OCI-M2 (cell line): Measurements from ENCODE around the gene AZI2.

ENCODE experiments used
- DNase-seq: peaks from one replicate; lab custom pipeline; 2025; ENCODE audit not compliant: unreplicated experiment; lab: John Stamatoyannopoulos, UW

The AZI2 gene, protein sequence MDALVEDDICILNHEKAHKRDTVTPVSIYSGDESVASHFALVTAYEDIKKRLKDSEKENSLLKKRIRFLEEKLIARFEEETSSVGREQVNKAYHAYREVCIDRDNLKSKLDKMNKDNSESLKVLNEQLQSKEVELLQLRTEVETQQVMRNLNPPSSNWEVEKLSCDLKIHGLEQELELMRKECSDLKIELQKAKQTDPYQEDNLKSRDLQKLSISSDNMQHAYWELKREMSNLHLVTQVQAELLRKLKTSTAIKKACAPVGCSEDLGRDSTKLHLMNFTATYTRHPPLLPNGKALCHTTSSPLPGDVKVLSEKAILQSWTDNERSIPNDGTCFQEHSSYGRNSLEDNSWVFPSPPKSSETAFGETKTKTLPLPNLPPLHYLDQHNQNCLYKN

DNA sequence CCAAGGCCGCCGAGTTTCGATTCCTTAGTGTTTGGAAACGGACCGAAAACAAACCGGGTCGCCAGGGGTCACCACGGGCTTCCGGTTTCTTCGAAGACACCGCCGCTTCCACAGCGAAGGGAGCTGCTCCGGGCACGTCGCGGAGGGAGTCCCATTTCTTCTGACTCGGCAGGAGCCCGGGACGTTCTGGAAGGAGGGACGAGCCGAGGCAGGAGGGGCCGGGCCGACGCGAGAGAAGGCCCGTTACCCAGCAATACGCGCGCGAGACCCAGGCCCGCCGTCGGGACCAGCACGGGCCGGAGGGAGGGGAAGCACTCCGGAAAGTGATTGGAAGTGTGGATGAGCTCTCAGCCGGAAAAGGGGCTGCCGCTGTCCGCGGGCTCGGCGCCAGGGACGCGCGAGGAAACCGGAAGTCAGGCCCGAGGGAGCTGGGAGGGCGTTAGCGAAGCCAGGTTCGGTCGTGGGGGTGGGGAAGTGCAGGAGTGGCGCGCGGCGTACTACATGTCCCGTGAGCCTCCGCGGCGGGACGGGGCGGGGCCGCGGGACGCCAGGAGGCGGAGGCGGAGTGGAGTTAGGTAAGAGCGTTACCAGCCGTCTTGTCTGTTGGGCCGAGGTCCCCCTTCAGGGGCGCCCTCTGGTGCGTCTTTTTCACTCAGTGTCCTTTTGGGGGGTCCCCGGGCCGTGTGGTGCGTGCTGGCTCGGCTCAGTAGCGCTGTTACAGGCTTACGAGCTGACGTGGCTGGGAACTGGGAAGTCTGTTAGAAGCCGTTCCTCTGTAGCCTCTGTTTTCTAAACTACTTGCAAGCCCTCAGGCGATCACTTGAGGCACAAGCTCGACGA, at the start of gene AZI2, which contains the start of gene ZCWPW2:
Gene AZI2 (minus strand): TSS at position 196 of the 840 bp plus-strand sequence. CDS start 8,207 bp downstream, outside the sequence.
Gene ZCWPW2 (plus strand): TSS at position 93 of the 840 bp plus-strand sequence. CDS start 64,348 bp downstream, outside the sequence.
- peak; percentile 40 for DNase-seq

DNA sequence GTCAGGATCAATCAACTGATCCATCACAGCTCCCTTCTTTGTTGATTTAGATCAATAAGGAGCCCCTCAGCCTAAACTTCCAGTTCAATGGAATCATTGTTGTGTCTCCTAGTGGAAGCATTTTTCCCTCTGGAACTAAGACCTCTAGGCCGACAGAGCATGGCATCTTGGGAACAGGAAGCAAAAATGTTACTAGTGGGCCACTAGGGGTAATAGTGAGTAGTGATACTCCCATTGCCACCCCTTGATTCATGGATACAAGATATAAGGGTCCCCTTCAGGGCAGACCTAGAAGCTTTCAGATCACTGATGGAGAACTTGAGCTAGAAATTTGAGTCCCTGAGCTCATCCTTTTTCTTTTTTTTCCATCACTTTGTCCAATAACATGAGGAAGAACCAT, 40.4 kb upstream of the AZI2 start:
- no peak for DNase-seq

DNA sequence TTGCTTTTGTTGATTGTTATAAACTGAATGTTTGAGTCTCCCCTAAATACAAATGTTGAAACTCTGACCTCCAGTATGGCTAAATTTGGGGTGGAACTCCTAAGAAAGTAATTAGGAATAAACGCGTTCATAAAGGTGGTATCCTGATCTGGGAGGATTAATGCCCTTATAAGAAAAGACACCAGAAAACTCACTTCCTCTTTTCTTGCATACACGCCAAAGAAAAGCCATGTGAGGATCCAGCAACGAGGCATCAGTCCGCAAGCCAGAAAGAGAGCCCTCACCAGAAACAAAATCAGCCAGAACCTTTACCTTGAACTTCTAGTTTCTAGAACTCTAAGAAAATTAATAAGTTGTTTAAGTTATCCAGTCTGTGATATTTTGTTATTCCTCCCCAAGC, 37.4 kb upstream of the AZI2 start:
- DNase-seq: no peak

DNA sequence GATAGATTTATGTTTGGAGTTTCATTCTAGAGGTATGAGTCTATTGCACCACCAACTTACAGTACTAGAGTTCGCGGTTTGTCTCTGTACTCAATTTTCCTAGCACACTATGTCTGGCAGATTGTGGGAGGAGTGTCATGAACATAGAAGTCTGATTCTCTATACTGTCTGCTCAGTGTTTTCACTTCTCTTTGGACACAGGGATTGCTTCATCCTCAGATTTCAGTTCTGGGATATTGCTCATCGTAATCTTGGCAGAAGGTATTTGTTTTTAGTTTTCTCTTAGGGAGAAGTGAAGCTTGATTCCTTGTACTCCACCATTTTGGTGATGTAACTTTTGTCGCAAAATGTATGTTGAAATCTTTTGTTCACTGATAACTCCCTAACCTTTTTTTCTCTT, 27.8 kb upstream of the AZI2 start:
- no peak for DNase-seq

DNA sequence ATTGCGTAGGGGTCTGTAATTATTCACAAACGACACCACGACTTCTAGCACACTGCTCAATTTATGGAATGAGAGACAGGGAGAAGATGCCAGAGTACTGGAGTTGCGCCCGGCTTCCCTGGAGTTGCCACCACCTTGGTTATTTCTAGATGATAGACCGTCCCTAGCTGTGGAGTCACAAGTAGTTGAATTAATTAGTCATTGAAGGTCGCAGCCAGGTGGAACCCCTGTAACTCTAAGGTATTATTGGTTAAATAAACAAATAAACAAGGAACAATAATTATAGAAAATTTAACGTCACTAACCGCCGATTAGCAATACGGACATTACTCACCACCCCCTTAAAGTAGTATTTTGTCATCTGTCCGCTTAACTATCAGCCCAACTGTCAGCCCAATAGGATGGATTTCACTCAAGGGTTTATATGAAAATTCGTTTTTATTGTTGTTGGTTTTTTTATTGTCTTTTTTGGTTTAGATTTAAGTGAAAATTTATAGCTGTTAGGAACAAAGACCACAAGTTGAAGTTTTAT, 911 bp upstream of the AZI2 start:
- no peak for DNase-seq

DNA sequence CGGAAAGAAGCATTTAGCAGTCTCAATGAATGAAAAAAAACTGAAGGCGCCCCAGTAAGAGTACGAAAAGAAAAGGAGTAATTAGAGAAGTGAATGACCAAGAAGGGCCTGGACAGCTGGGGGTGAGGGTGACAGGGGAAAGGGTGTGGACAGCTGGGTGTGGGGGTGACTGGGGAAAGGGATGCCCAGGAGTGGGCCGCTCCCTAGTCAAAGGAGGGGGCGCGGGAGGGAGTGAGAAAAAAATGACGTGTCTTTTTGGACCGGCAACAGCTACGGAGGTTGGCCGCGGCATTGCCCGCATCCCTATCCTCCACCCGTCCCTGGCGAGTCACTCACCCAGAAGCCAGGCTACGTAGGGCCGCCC, 377 bp downstream of the AZI2 start:
- no peak for DNase-seq

DNA sequence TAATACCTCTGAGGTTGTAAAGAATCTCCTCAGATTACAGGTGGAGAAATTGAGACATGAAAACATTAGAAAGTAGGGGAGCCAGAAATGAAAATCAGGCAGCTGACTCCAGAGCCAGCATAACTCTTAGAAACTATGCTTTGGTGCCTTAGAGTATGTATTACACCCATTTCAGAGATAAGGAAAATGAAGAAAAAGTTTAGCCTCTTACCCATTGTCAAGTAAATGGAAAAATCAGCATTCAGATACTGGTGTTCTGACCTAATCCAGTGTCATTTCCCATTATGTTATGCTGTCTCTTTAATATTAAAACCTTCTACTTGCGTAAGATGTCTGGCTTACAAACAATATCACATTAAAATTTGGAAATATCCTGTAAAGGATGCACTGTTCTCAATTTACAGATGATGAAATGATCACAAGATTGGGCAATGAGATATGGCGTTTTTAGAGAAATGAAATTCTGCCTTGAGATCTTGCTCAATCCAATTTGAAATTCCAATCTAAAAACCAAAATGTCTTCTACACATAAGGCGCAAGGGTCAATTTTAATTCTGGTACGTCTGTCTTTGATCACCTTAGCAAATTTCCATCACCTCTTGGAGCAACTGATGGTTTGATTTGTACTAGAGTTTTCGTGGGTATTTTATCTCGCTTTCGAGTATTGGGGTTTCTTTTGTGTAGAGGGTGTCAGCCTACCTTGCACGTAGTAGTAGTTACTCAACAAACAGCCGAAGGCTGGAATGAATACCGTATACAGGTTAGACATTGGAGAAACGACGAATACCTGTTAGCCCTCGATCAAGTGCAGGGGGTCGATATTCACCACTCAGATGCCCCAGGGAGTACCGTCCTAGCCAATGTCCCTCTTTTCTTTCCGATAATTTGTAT, 1.0 kb downstream of the AZI2 start:
- no peak for DNase-seq

DNA sequence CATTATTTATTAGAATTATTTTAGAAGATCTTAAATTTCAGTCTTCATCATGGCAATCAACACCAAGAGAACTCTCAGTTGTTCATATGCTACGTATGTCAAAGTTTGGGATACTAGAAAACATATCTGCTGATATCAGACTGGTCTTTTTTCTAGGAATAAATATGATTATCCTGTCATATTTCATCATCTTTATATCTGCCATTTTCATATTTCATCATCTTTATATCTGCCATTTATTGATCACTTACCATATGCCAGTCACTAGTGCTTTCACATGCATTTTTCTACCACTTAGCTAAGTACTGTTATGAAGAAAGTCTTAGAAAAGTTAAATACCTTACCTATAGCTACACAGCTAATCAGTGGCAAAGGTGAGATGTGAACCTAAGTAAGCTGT, 2.9 kb downstream of the AZI2 start:
- no peak for DNase-seq

DNA sequence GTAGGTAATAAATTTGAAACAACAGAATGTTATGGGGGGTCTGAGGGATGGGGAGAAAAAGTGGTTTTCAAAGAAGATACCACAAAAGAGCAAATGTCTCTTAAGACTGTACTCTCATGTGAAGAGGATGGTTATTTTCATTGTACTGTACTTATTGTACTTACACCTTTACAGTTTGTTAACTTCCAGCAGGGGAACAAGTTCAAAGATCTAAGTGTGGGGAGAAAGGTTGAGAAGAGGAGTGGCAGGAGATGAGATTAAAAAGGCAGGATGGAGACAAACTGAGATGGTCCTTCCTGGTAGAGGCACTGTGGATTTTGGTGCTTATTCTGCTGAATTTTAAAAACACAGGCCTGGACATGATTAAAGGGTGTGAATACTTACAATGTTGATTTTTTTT, 5.5 kb downstream of the AZI2 start:
- no peak for DNase-seq

DNA sequence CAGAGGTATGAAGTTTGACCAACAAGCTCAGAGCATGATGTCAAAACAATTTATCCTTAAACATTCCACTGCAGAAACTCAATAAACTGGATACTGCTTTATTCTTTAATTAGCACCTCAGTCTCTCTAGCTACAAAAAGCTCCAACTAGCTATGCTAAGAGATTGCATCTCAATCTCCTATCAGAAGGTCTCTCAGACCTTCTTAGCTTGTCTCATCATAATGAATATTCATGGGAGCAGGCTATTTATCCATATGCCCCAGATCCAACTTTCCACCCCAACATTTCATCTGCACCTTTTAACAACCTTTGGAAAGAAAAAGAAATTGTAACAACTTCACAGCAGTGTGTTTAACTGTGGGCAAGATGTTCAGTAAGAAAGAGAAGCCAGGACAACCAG, 11.4 kb downstream of the AZI2 start:
- no peak for DNase-seq

DNA sequence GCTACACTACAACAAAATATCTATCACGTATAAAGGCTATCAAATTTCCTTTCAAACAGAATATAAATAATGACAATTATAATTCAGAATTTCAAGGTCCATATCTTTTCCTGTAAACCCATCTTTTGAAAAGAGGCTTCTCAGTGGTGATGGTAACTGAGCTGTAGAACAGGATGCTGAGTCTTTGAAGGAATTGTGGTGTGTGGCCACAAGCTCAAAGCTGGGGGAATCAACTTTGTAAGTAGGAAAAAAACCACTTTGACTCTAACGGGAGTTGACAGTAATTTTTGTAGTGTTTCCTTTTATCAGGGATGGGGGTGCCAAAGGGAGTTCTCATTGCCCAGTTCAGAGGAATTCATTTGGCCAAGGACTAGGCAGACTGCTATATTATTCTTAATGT, 13.4 kb downstream of the AZI2 start:
- no peak for DNase-seq

DNA sequence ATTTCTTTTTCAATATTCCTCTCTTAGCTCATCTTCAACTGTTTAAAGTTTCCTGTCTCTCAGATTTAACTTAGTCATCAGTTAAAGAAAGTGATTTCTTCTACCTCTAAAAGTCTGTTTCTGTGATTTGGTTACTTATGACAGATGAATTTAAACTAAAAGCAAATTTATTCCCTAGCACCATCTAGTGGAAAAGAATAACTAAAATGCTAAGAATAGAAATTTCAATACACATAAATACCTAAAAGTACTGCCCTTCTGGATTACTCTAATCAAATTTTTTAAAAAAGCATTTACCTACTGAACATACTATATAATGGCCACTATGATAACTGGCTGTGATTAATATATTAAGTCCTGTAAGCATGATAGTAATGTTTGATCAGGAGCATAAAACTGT, 14.1 kb downstream of the AZI2 start:
- no peak for DNase-seq

DNA sequence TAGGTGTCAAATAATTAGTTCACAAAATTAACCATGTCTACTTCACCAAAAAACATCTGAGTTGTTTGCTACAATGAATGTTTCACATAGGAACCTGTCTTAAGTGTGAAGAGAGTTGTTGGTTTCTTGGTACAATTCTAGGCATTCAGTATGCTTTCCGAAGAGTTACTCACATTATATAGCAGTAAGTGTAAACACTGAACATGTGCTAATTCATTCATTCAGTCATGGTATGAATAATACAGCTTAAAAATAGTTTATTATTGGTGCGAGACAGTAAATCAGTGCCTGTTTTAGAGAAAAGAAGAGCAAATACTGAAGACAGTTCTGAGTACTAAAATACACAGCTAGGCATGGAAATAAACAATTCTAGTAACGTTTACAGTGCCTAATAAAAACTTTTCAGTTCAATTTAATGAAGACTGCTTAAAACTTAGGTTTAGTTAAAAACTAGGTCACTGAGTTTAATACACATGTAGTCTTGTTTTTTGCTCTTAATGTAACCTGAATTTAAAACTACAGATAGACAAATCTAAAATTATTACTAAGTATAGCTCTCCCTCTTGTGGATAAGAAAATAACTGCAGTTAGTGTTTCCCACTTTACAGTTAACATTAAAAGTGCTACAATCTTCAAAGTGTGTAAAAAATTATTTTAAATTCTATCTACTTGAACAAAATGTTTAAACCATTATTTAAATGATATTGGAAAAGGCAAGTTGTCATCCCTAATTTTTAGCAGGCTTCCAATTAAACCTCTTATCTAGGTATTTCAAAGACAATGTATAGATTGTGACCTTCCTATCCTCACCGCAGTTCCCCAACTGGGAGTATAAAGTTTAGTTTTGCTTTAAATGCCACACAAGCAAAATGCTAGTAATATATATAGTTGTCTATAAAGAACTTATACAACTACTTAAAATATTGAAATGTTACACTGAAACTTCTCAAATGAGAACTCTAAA, 20.2 kb downstream of the AZI2 start:
- DNase-seq: peak; percentile 13

DNA sequence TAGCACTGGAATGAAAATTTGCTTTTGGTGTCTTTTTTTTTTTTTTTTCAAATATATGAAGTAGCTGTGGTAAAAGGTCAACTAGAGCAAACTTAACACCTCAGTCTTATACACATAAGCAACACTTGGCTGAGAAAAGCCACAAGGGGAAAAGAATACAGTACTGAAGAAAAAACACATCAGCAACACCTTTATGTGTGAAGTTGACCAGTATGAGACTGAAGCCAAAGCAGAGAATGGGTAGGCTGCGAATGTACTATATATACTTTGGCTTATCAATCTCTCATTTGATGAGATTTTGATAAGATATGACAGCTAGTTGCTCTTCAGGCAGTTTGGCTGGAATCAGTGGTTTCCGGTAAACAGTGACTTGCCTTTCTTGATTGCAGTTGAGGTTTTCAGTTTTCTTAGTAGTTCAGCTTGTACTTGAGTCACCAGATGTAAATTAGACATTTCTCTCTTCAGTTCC, 22.1 kb downstream of the AZI2 start:
- no peak for DNase-seq

DNA sequence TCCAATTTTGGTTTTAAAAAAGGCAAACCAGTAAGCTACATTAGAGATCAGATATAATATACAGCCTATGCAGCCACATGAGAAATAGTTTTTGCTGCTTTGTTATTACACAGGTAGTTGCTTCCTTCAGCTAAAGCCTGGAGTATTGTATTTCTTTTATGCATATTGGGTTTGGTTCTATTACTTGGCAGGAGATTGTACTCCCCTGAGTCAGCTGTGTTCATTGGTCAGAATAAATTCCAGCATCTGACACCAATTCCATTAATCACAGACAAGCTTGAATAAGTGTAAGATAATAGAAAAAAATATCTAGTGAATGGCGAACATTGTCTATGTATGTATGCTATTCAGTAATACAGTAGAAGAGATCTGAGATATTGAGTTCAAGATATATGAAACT, 26.2 kb downstream of the AZI2 start:
- DNase-seq: no peak

DNA sequence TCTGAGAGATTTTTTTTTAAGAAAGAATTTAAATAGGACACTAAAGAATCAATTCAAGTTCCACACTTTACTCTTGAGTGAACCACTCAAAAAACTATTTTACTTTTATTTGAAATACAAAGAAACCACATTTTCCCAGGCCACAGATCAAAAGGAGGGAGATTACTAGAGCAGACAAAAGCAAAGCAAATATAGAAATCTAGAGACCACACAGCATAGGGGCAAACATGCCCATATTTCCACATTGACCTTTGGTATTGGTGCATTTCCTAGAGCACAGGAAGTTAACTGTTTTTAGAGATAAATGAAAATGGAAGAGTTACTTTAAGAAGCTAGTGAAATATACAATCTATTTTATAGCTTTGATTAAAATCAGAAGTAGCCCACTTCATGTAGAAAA, 27.6 kb downstream of the AZI2 start:
- DNase-seq: no peak

DNA sequence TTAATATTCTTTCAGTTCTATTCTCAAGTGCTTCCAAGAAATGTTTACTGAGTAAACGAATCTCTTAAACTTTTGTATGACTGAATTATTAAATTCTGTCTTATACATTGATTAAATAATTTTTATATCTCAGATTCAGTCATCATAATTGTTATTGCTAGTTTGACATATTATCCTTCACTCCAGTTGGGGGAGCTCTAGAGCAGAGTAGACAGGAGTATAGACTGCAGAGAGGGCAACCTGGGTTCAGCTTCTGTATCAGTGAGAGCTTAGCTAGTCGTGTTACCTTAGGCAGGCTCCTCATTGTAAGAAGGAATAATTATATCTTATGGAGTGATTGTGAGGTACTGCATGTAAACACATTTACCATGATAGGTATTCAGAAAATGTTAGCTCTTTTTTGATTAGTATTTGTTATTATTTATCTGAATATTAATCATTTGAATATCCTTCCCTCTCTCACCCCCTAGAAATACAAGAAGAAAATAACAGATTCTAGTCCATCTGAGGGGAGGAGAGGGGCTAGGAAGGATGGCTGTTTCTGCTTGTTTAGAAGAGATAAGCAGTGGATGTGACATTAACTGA, 31.1 kb downstream of the AZI2 start:
- no peak for DNase-seq

DNA sequence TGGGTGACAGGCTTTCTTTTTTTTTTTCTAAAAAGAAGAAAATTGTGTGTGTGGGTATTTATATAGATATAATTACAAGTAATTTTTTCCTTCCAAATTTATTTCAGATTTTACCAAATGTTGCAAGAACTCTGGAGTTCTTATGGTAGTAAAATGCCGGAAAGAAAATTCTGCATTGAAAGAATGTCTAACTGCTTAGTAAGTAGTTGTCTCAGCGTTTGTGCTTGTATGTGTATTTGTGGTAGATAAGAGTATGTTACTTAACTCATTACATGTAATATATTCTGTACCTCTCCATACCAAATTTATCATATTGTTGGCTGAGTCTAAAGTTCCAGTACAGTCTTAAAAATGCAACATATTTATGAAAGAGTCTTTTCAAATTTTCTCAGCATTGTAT, 32.4 kb downstream of the AZI2 start:
- no peak for DNase-seq

DNA sequence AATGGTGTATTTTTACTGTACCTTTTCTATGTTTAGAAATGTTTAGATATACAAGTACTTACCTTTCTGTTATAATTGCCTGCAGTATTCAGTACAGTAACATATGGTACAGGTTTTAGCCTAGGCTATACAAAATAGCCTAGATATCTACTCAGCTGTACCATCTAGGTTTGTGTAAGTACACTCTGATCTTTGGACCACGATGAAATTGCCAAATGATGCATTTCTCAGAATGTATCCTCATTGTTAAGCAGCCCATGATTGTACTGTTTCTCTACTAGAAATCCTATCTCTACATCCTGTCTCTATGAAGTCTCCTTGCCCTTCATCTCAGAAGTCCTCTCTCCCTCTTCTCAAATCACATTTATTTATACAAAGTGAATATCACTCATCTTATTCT, 32.9 kb downstream of the AZI2 start:
- no peak for DNase-seq
